ENCODE data around the gene APH1B.

APH1B gene

GRCh38 chr15:63332367-63333124 lies 55.1 kb downstream of the APH1B start:
- DNase-seq (ENCODE audit: extremely low read depth, insufficient read length) = no peak
- Histone ChIP-seq H3K27me3 (replicated peaks; ENCODE audit: control insufficient read depth, insufficient read depth, low read length) (no peaks in the 10 kb centered on the region), H3K36me3 (ENCODE audit: control insufficient read depth, insufficient read depth, low read length) (no peaks in the 10 kb centered on the region), H3K4me3 (replicated peaks; ENCODE audit: low read depth, low read length) (no peak overlapping the region)
- no peak for TF ChIP-seq CTCF (IDR thresholded peaks at IDR 0.05; ENCODE audit: insufficient read depth, low read length, poor library complexity, severe bottlenecking)

DNA sequence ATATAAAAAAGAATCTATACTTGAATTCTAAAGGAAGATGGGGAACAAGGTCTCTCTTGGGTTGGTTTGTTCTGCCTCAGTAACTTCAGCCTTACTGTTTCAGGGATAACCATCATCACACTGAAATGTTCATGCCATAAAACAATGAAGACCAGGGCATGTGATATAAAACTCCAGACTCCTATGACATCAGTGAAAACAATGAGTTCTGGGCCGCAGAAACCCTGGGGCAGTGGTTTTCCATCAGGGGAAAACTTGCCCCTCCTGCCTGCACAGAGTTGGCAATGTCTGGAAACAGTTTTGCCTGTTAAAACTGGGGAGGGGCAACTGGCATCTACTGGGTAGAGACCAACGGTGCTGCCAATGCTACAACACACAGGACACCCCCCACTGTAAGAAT lies 57.4 kb downstream of the APH1B start:
- DNase-seq (ENCODE audit: extremely low read depth, insufficient read length) = no peak
- TF ChIP-seq CTCF (IDR thresholded peaks at IDR 0.05; ENCODE audit: insufficient read depth, low read length, poor library complexity, severe bottlenecking) = no peak
- Histone ChIP-seq H3K27me3 (replicated peaks; ENCODE audit: control insufficient read depth, insufficient read depth, low read length) (no peaks in the 10 kb centered on the region), H3K36me3 (ENCODE audit: control insufficient read depth, insufficient read depth, low read length) (no peaks in the 10 kb centered on the region), H3K4me3 (replicated peaks; ENCODE audit: low read depth, low read length) (no peak overlapping the region)

GRCh38 chr15:63335543-63336240 lies 58.3 kb downstream of the APH1B start:
- no peak for TF ChIP-seq CTCF (IDR thresholded peaks at IDR 0.05; ENCODE audit: insufficient read depth, low read length, poor library complexity, severe bottlenecking)
- no peak overlapping the region for H3K4me3 ChIP-seq (replicated peaks; ENCODE audit: low read depth, low read length)
- no peaks in the 10 kb centered on the region for H3K27me3 ChIP-seq (replicated peaks; ENCODE audit: control insufficient read depth, insufficient read depth, low read length)
- DNase-seq (ENCODE audit: extremely low read depth, insufficient read length) = no peak
- no peaks in the 10 kb centered on the region for H3K36me3 ChIP-seq (ENCODE audit: control insufficient read depth, insufficient read depth, low read length)

GRCh38 chr15:63337046-63337445 lies 59.6 kb downstream of the APH1B start:
- Histone ChIP-seq H3K4me3 (replicated peaks; ENCODE audit: low read depth, low read length) (no peak overlapping the region), H3K36me3 (ENCODE audit: control insufficient read depth, insufficient read depth, low read length) (no peaks in the 10 kb centered on the region), H3K27me3 (replicated peaks; ENCODE audit: control insufficient read depth, insufficient read depth, low read length) (no peaks in the 10 kb centered on the region)
- no peak for DNase-seq (ENCODE audit: extremely low read depth, insufficient read length)
- no peak for TF ChIP-seq CTCF (IDR thresholded peaks at IDR 0.05; ENCODE audit: insufficient read depth, low read length, poor library complexity, severe bottlenecking)

GRCh38 chr15:63338170-63338569 lies 60.8 kb downstream of the APH1B start:
- H3K27me3 ChIP-seq (replicated peaks; ENCODE audit: control insufficient read depth, insufficient read depth, low read length) = no peaks in the 10 kb centered on the region
- no peak for DNase-seq (ENCODE audit: extremely low read depth, insufficient read length)
- H3K4me3 ChIP-seq (replicated peaks; ENCODE audit: low read depth, low read length) = no peak overlapping the region
- TF ChIP-seq CTCF (IDR thresholded peaks at IDR 0.05; ENCODE audit: insufficient read depth, low read length, poor library complexity, severe bottlenecking) = no peak
- no peaks in the 10 kb centered on the region for H3K36me3 ChIP-seq (ENCODE audit: control insufficient read depth, insufficient read depth, low read length)

Measured in GM06990 (cell line).